Brain microvascular endothelial cell (primary cell): ENCODE measurements around the gene SRRM3.

Source experiments
- DNase-seq: peaks from one replicate; pipeline ENCODE4 v3.0.0-alpha.2; 2020
- H3K27ac ChIP-seq: fragments of 250-450 bp; sonication (Bioruptor Pico); 2 replicates; pipeline ENCODE4 v1.5.1; 2020; ENCODE audit warnings: mild to moderate bottlenecking, moderate library complexity
- H3K27me3 ChIP-seq: fragments of 250-450 bp; sonication (Bioruptor Pico); replicated peaks from 2 replicates; pipeline ENCODE4 v1.5.1; 2020; ENCODE audit warnings: mild to moderate bottlenecking
- H3K36me3 ChIP-seq: fragments of 250-450 bp; sonication (Bioruptor Pico); replicated peaks from 2 replicates; pipeline ENCODE4 v1.5.1; 2020; ENCODE audit warnings: mild to moderate bottlenecking
- H3K4me3 ChIP-seq: 2 replicates; pipeline ENCODE4 v1.5.1; 2011; ENCODE audit warnings: low read depth, mild to moderate bottlenecking, control low read depth, low read length, moderate library complexity
- CTCF ChIP-seq: IDR thresholded peaks from 2 replicates; pipeline ENCODE4 v1.5.1; 2011; ENCODE audit warnings: low read depth, mild to moderate bottlenecking, moderate library complexity, low read length, control low read depth, inconsistent platforms; ENCODE audit errors: missing control alignments
- in situ Hi-C: cut with HindIII; loops from 2 replicates; pipeline ENCODE4 v1.10.0; 2017; ENCODE audit warnings: low sequenced_read_pairs, low pct_ligation_motif_present

SRRM3 gene

GRCh38 chr7:76272142-76272541 lies 70.4 kb downstream of the SRRM3 start:
- no peak for DNase-seq
- no peak overlapping the region for H3K4me3 ChIP-seq
- peaks cover 37% of the 10 kb centered on the region for H3K27me3 ChIP-seq
- no peak for TF ChIP-seq CTCF
- no peaks in the 10 kb centered on the region for H3K36me3 ChIP-seq
- no peak overlapping the region for H3K27ac ChIP-seq
- in situ Hi-C loops: no loop called here

GRCh38 chr7:76272851-76273497 lies 71.3 kb downstream of the SRRM3 start:
- Histone ChIP-seq H3K4me3 (no peak overlapping the region), H3K27me3 (peaks cover 33% of the 10 kb centered on the region), H3K27ac (no peak overlapping the region), H3K36me3 (no peaks in the 10 kb centered on the region)
- TF ChIP-seq CTCF: no peak
- in situ Hi-C loops: no loop called here
- DNase-seq: no peak

- TF ChIP-seq CTCF: no peak
- in situ Hi-C loops: no loop called here
- Histone ChIP-seq H3K27ac (no peak overlapping the region), H3K27me3 (peaks cover 32% of the 10 kb centered on the region), H3K36me3 (no peaks in the 10 kb centered on the region), H3K4me3 (no peak overlapping the region)
- no peak for DNase-seq
These were observed 71.8 kb downstream of the SRRM3 start for GRCh38 chr7:76273503-76273902.

- in situ Hi-C loops: no loop called here
- Histone ChIP-seq H3K27ac (no peak overlapping the region), H3K4me3 (no peak overlapping the region), H3K27me3 (peaks cover 36% of the 10 kb centered on the region), H3K36me3 (no peaks in the 10 kb centered on the region)
- DNase-seq: no peak
- no peak for TF ChIP-seq CTCF
These were observed 76.8 kb downstream of the SRRM3 start for GRCh38 chr7:76278540-76278939.

GRCh38 chr7:76280408-76280807 lies 78.7 kb downstream of the SRRM3 start:
- TF ChIP-seq CTCF: no peak
- H3K36me3 ChIP-seq: no peaks in the 10 kb centered on the region
- H3K4me3 ChIP-seq: no peak overlapping the region
- DNase-seq: no peak
- H3K27ac ChIP-seq: no peak overlapping the region
- in situ Hi-C loops: no loop called here
- peaks cover 35% of the 10 kb centered on the region for H3K27me3 ChIP-seq
